Breast epithelium (tissue), 4 donors: ENCODE data around the gene PHF24. TPM values are rescaled to one million over a fixed set of nuclear protein-coding genes. Genes with fewer than 3 reads are reported as not detected.
A peak's percentile ranks its signal among the peaks of the same experiment; 100 is the strongest.

ENCODE experiments used
- DNase-seq, 2 donors: peaks; one replicate each; pipeline ENCODE4 v3.0.0-alpha.2; 2019; ENCODE audit warnings: low spot score in 2 of 2
- H3K27ac ChIP-seq, 2 donors: fragments of 200-600 bp; sonication (generic) in 1 of 2; one replicate each; pipeline ENCODE4 v1.5.1; 2016 to 2019; ENCODE audit warnings: mild to moderate bottlenecking in 1 of 2
- H3K27me3 ChIP-seq, 2 donors: fragments of 200-600 bp; sonication (generic) in 1 of 2; one replicate each; pipeline versions ENCODE4 v1.5.1 to v1.6.0; 2017 to 2019; ENCODE audit warnings: control low read depth in 1 of 2, mild to moderate bottlenecking in 1 of 2
- H3K36me3 ChIP-seq: fragments of 200-600 bp; one replicate; pipeline ENCODE4 v1.5.1; 2019
- H3K4me1 ChIP-seq, 2 donors: fragments of 200-600 bp; sonication (generic); one replicate each; pipeline ENCODE4 v1.5.1; 2016 to 2019; ENCODE audit warnings: control low read depth in 1 of 2
- H3K4me3 ChIP-seq, 3 donors: fragments of 200-600 bp; sonication (generic); 1 replicate in 2 of 3; 2 replicates in 1 of 3; pipeline ENCODE4 v1.5.1; 2016 to 2019; ENCODE audit warnings: mild to moderate bottlenecking in 3 of 3, moderate library complexity in 2 of 3
- H3K9me3 ChIP-seq, 2 donors: fragments of 200-600 bp; sonication (generic) in 1 of 2; one replicate each; pipeline ENCODE4 v1.5.1; 2016 to 2019; ENCODE audit warnings: control low read depth in 1 of 2
- CTCF ChIP-seq, 3 donors: fragments of 450-650 bp; IDR thresholded peaks; one replicate each; pipeline ENCODE4 v1.5.1; 2016 to 2017; ENCODE audit warnings: antibody characterized with exemption in 3 of 3, mild to moderate bottlenecking in 3 of 3, moderate library complexity in 3 of 3
- POLR2A ChIP-seq: fragments of 450-650 bp; IDR thresholded peaks from one replicate; pipeline ENCODE4 v1.6.1; 2016; ENCODE audit warnings: antibody characterized with exemption, mild to moderate bottlenecking, moderate library complexity
- POLR2AphosphoS5 ChIP-seq, 3 donors: sonication (generic); formaldehyde crosslinking; IDR thresholded peaks; one replicate each; pipeline ENCODE4 v1.6.1; 2017; ENCODE audit warnings: antibody characterized with exemption in 3 of 3
- intact Hi-C: fragments of 100-400 bp; cut with DNase I; formaldehyde crosslinking; loops from one replicate; pipeline ENCODE4 v1.15.1; 2023; ENCODE audit warnings: low total_unique reads
- total RNA-seq, 3 donors: library from RNA; depleted of rRNA; stranded (reverse); fragments of >200 nt; gene quantifications; one replicate each; pipeline ENCODE4 v1.1.0, GENCODE V29; 2016

PHF24 gene
- total RNA-seq, 3 donors from 2014 or later, result 0.15 to 1.1 (median 0.33) TPM

- peak overlapping the region in 1 of 2 donors; percentile 95 for H3K27ac ChIP-seq
- H3K27me3 ChIP-seq, result no peaks in the 10 kb centered on the region
- TF ChIP-seq POLR2A, result no peak
- TF ChIP-seq CTCF (IDR thresholded peaks at IDR 0.05), result no peak
- no peak for TF ChIP-seq POLR2AphosphoS5 (IDR thresholded peaks at IDR 0.05)
- H3K9me3 ChIP-seq, result no peaks in the 10 kb centered on the region
- intact Hi-C loops, result no loop called here
- H3K36me3 ChIP-seq, result no peaks in the 10 kb centered on the region
- no peaks in the 10 kb centered on the region for H3K4me1 ChIP-seq
- DNase-seq, result no peak
- H3K4me3 ChIP-seq, result no peak overlapping the region
Observed at GRCh38 chr9:34995670-34996060, 37.6 kb downstream of the PHF24 start.

- TF ChIP-seq POLR2A, result no peak
- no peak for TF ChIP-seq POLR2AphosphoS5 (IDR thresholded peaks at IDR 0.05)
- TF ChIP-seq CTCF (IDR thresholded peaks at IDR 0.05), result no peak
- Histone ChIP-seq H3K9me3 (no peaks in the 10 kb centered on the region), H3K27ac (no peak overlapping the region), H3K4me3 (no peak overlapping the region), H3K27me3 (no peaks in the 10 kb centered on the region), H3K36me3 (no peaks in the 10 kb centered on the region), H3K4me1 (no peaks in the 10 kb centered on the region)
- DNase-seq, result no peak
- intact Hi-C loops, result no loop called here
Observed at GRCh38 chr9:34996181-34996904, 38.3 kb downstream of the PHF24 start.

GRCh38 chr9:34996905-34997279 lies 38.8 kb downstream of the PHF24 start:
- no peak for TF ChIP-seq POLR2AphosphoS5 (IDR thresholded peaks at IDR 0.05)
- TF ChIP-seq CTCF (IDR thresholded peaks at IDR 0.05), result no peak
- TF ChIP-seq POLR2A, result no peak
- Histone ChIP-seq H3K4me3 (no peak overlapping the region), H3K4me1 (no peaks in the 10 kb centered on the region), H3K36me3 (no peaks in the 10 kb centered on the region), H3K27ac (no peak overlapping the region), H3K9me3 (no peaks in the 10 kb centered on the region), H3K27me3 (no peaks in the 10 kb centered on the region)
- intact Hi-C loops, result no loop called here
- DNase-seq, result no peak

GRCh38 chr9:34997379-34997781 lies 39.3 kb downstream of the PHF24 start:
- Histone ChIP-seq H3K27ac (no peak overlapping the region), H3K4me3 (no peak overlapping the region), H3K9me3 (no peaks in the 10 kb centered on the region), H3K27me3 (no peaks in the 10 kb centered on the region), H3K4me1 (no peaks in the 10 kb centered on the region), H3K36me3 (no peaks in the 10 kb centered on the region)
- DNase-seq, result no peak
- intact Hi-C loops, result no loop called here
- no peak for TF ChIP-seq POLR2AphosphoS5 (IDR thresholded peaks at IDR 0.05)
- no peak for TF ChIP-seq CTCF (IDR thresholded peaks at IDR 0.05)
- no peak for TF ChIP-seq POLR2A

GRCh38 chr9:34998266-34998665 lies 40.2 kb downstream of the PHF24 start:
- TF ChIP-seq CTCF (IDR thresholded peaks at IDR 0.05), result no peak
- TF ChIP-seq POLR2A, result no peak
- no peak for TF ChIP-seq POLR2AphosphoS5 (IDR thresholded peaks at IDR 0.05)
- Histone ChIP-seq H3K9me3 (no peaks in the 10 kb centered on the region), H3K27me3 (no peaks in the 10 kb centered on the region), H3K4me3 (no peak overlapping the region), H3K27ac (no peak overlapping the region), H3K4me1 (no peaks in the 10 kb centered on the region), H3K36me3 (no peaks in the 10 kb centered on the region)
- no peak for DNase-seq
- intact Hi-C loops, result no loop called here
